ENCODE results near the gene ITGB5.

ITGB5 gene, protein sequence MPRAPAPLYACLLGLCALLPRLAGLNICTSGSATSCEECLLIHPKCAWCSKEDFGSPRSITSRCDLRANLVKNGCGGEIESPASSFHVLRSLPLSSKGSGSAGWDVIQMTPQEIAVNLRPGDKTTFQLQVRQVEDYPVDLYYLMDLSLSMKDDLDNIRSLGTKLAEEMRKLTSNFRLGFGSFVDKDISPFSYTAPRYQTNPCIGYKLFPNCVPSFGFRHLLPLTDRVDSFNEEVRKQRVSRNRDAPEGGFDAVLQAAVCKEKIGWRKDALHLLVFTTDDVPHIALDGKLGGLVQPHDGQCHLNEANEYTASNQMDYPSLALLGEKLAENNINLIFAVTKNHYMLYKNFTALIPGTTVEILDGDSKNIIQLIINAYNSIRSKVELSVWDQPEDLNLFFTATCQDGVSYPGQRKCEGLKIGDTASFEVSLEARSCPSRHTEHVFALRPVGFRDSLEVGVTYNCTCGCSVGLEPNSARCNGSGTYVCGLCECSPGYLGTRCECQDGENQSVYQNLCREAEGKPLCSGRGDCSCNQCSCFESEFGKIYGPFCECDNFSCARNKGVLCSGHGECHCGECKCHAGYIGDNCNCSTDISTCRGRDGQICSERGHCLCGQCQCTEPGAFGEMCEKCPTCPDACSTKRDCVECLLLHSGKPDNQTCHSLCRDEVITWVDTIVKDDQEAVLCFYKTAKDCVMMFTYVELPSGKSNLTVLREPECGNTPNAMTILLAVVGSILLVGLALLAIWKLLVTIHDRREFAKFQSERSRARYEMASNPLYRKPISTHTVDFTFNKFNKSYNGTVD

GRCh38 chr3:124887177-124887931 is at the start of gene ITGB5:
Gene ITGB5 (minus strand): TSS chr3:124887365. CDS start chr3:124887000, 365 bp downstream.
- no peak for DNase-seq

GRCh38 chr3:124935794-124936542 is 48.8 kb upstream of the ITGB5 start:
- no peak for DNase-seq

GRCh38 chr3:124935264-124935663 is 48.1 kb upstream of the ITGB5 start:
- DNase-seq: no peak

GRCh38 chr3:124934577-124934976 is 47.4 kb upstream of the ITGB5 start, which contains the start of gene MUC13:
Gene MUC13 (minus strand): TSS chr3:124934751. CDS start chr3:124934712, 39 bp downstream.
- DNase-seq: no peak

DNA sequence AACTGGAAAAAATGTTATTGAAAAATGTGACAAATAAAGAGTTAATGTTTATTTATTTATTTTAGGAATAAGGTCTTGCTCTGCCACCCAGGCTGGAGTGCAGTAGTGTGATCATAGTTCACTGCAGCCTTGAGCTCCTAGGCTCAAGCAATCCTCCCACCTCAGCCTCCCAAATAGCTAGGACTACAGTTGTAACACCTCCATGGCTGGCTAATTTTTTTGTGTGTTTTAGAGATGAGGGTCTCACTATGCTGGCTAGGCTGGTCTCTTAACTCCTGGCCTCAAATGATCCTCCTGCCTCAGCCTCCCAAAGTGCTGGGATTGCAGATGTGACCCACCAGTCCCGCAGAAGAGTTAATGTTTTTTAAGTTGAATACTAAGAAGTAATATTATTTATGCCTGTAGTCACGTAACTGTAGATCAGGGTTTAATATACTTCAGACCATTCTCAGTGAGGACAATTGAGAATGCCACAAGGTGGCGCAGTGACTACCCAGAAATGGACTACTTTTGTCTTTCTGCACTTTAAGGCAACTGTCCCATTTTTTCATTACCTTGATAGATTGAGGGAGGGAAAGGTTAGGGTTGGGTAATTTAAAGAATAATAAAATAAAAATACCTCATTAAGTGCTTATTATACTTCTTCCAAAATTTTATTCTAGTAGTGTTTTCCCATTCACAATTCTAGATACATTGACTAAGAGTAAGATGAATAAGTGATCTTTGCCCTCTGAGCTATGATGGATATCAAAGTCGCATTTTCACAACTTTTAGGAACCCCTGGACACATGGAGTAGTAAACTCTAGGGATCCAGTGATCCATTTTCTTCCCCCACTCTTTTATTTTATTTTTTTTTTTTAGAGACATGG is 41.4 kb upstream of the ITGB5 start:
- peak; percentile 63 for DNase-seq

- no peak for DNase-seq
Measured at GRCh38 chr3:124927574-124928045, 40.4 kb upstream of the ITGB5 start.

GRCh38 chr3:124926426-124927101 is 39.4 kb upstream of the ITGB5 start:
- DNase-seq: no peak

GRCh38 chr3:124924741-124925140 is 37.6 kb upstream of the ITGB5 start:
- DNase-seq: no peak

DNA sequence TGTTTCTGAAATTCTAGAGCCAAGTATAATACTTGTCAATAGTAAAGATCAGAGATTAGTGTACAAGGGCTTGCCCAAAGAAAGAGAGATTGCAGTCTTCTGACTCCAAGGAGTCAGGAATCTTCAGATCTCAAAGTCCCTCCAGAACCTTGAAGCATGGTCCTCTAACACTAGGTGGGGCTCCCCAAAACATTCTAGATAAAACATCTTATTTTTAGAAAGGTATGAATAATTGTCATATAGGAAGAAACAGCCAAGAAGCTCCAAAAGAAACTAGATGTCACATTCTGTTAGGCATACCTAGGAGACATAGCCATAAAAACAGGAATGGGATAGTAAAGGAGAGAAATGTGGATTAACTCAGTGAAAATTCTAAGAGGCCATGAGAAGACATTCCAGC is 36.7 kb upstream of the ITGB5 start:
- no peak for DNase-seq

GRCh38 chr3:124920718-124921117 is 33.6 kb upstream of the ITGB5 start:
- DNase-seq: no peak

GRCh38 chr3:124919756-124920155 is 32.6 kb upstream of the ITGB5 start:
- DNase-seq: no peak

DNA sequence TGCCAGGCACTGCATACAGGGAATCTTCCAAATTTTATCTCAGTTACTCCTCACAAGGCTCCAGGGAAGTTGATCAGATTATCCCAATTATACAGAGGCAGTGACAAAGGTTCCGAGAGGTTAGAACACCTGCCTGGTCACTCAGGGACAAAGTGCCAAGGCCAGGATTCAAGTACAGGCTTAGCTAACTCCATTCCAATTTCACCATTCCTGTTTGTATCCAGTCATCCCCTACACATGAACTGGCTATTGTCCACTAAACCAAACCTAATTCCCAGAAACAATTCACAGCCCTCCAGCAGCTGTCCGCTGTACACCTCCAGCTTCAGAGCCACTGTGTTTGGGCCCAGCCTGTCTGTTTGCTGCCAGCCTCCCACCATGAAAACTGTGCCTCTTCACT is 31.4 kb upstream of the ITGB5 start:
- DNase-seq: no peak

DNA sequence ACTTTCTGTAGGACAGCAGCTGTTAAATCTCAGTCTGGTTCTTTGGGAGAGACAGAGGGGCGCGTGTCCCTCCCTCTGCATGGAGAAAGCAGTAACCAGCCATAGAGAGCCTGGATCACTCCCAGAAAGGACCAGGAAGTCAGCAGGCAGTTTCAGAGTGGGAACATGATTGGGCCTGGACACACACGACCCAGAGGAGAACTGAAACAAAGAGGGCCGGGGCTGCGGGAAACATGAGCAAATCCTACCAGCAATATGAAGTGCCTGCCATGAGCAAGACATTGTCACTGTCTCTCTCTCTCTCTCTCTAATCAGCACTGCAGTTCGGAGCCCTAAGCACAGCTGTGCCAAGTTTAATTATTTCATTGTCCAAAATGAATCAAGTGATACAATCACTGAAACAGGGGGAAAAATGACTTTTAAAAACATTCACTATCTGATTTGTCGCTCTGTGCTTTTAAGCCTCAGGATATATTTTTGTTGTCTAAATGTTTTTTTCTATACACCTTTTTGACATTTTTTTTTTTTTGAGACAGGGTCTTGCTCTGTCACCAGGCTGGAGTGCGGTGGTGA is 29.8 kb upstream of the ITGB5 start:
- DNase-seq: no peak

GRCh38 chr3:124915254-124915653 is 28.1 kb upstream of the ITGB5 start:
- DNase-seq: no peak

- no peak for DNase-seq
Measured at GRCh38 chr3:124907957-124908356, 20.8 kb upstream of the ITGB5 start.

- DNase-seq: no peak
Measured at GRCh38 chr3:124904835-124905492, 17.8 kb upstream of the ITGB5 start.

DNA sequence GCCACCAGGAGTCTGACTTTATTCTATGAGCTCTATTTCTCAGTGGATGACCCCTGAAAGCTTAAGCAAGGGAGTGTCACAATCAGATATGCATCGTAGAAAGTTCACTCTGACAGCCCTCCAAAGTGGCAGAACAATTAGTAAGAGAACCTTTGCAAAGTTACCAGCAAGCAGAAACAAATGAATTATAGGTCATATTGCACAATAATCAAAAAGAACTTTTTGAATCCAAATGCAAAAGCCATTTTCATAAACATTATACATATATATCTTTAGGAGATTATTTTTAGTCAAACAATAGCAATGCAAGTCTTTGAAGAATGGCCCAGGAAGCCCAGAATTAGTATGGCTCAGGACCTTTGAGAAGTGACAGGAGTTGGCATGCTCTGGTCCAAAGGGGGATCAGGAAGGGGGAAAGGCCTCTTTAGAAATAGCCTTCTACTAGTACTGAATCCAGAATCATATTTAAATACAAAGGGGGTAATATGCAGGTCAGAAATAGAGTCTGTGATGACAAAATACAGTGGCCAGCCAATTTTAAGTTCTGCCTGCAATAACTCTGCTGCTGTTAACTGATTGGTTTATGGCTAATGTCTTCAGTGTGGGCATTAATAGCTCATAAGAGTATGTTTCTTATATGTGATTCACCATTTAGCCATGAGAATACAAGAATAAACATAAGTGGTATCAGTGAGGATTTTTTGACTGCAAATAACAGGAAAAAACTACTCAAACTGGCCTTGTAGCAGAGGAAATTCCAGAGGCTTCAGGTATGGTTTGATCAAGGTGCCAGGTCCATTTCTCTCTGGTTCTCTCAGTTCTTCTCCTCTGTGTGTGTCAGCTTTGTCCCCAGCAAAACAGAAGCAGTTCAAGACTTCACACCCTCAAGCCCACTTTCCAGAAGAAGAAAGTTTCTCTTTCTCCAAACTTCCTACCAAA is 17.0 kb upstream of the ITGB5 start:
- no peak for DNase-seq

DNA sequence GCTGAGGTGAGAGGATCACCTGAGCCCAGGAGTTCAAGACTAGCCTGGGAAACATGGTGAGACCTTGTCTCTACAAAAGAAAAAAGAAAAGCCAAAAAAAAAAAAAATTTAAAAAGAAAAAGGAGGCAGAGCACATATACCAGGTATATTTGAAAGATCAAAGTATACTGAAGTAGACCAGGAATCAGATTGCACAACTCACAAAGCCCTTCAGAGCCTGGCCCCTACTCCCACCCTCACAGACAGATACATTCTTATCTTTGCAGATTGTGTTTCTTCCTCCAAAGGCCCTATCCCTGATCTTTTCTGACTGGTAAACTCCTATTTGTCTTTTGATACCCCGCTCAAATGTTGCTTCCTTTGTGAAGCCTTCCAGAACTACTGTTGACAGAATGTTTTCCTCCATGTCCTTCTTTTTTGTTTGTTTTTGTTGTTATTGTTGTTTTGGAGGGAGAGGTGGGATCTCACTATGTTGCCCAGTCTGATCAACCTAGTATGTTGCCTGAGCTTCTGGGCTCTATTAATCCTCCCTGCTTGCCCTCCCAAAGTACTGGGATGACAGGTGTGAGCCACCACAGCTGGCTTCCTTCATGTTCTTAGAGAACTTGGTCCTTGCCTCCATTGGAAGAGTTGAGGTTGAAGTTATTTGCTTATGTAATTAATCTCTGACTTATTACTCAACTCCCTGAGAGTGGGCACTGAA is 9.8 kb upstream of the ITGB5 start:
- no peak for DNase-seq
